Mucosa of stomach (tissue), 1 donor: Measurements from ENCODE around the gene NUP155.
"Not testable (repeated sequence)": the region's sequence is repeated elsewhere in the genome, so short reads cannot be mapped to it uniquely, and the experiment has no call there.

Experiments
- H3K27me3 ChIP-seq: one replicate; pipeline ENCODE4 v1.7.0; 2013; ENCODE audit warnings: mild to moderate bottlenecking, low read length; ENCODE audit not compliant: control insufficient read depth, insufficient read depth
- H3K36me3 ChIP-seq: one replicate; pipeline ENCODE4 v1.7.0; 2013; ENCODE audit warnings: low read length; ENCODE audit not compliant: control insufficient read depth, insufficient read depth
- H3K4me1 ChIP-seq: one replicate; pipeline ENCODE4 v1.7.0; 2013; ENCODE audit warnings: mild to moderate bottlenecking, low read length; ENCODE audit not compliant: control insufficient read depth, insufficient read depth
- H3K4me3 ChIP-seq: one replicate; pipeline ENCODE4 v1.7.0; 2013; ENCODE audit warnings: low read length
- H3K9ac ChIP-seq: one replicate; pipeline ENCODE4 v1.7.0; 2013; ENCODE audit warnings: mild to moderate bottlenecking, low read length, moderate library complexity
- H3K9me3 ChIP-seq: one replicate; pipeline ENCODE4 v1.7.0; 2013; ENCODE audit warnings: mild to moderate bottlenecking, low read length, moderate library complexity; ENCODE audit not compliant: control insufficient read depth
- donor health status: Pancreatic carcinoma.

The NUP155 gene

DNA sequence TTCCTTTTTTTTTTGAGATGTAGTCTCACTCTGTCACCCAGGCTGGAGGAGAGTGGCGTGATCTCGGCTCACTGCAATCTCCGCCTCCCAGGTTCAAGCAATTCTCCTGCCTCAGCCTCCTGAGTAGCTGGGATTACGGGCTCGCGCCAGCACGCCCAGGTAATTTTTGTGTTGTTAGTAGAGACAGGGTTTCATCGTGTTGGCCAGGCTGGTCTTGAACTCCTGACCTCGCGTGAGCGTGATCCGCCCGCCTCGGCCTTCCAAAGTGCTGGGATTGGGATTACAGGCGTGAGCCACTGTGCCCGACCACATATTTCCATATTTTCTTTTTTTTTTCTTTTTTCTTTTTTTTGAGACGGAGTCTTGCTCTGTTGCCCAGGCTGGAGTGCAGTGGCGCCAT lies 28.2 kb downstream of the NUP155 start:
- not testable (repeated sequence) for H3K4me1 ChIP-seq, H3K9me3 ChIP-seq, H3K9ac ChIP-seq, H3K27me3 ChIP-seq, H3K36me3 ChIP-seq, H3K4me3 ChIP-seq

DNA sequence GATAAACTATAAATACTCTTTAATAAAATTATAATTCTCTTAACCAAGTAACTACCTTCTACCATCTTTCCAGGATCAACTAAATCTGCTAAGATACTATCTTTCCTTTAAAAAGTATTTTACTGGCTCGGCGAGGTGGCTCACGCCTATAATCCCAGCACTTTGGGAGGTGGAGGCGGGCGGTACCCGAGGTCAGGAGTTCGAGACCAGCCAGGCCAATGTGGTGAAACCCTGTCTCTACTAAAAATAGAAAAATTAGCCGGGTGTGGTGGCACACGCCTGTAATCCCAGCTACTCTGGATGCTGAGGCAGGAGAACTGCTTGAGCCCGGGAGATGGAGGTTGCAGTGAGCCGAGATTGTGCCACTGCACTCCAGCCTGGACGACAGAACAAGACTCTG lies 36.2 kb downstream of the NUP155 start:
- H3K36me3 ChIP-seq, H3K9me3 ChIP-seq: not testable (repeated sequence)

DNA sequence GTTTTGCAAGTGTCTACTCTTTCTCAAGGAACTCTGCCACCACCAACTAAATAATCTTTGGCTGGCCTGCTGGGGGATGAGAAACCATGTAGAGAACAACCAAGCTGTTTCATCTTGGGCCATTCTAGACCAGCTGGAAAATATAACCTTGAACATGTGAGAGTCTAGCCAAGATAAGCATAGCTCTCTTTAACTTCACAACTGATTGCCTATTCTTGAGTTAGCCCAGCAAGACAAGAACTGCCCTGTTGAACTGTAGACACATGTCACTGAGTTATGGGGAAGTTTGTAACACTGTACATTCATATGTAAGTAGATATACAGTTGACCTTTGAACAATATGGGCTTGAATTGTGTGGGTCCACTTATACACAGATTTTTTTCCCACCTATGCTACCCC lies 44.4 kb downstream of the NUP155 start:
- no peaks in the 10 kb centered on the region for H3K4me1 ChIP-seq
- H3K36me3 ChIP-seq: no peaks in the 10 kb centered on the region
- no peaks in the 10 kb centered on the region for H3K27me3 ChIP-seq
- H3K9ac ChIP-seq: no peak overlapping the region
- no peaks in the 10 kb centered on the region for H3K9me3 ChIP-seq
- no peak overlapping the region for H3K4me3 ChIP-seq

More for the DNA sequence above, 36.2 kb downstream of the NUP155 start:
- H3K9ac ChIP-seq, H3K4me3 ChIP-seq, H3K4me1 ChIP-seq, H3K27me3 ChIP-seq: not testable (repeated sequence)

DNA sequence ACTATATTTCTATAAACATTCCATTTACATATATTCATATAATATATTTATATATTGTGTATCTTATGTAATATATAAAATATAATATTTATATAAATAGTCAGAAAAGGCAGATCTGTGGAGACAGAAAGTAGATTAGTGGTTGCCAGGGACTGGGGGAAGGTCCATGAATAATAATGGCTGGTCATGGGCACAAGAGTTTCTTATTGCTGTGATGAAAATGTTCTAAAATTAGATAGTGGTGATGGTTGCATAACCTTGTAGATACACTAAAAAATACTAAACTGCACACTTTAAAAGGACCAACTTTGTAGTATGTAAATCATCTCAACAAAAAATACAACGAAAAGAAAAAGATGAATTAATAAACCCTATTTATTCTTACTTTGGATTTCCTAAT lies 47.3 kb downstream of the NUP155 start:
- H3K9ac ChIP-seq: no peak overlapping the region
- H3K36me3 ChIP-seq: no peaks in the 10 kb centered on the region
- H3K4me1 ChIP-seq: no peaks in the 10 kb centered on the region
- no peak overlapping the region for H3K4me3 ChIP-seq
- no peaks in the 10 kb centered on the region for H3K27me3 ChIP-seq
- H3K9me3 ChIP-seq: no peaks in the 10 kb centered on the region

DNA sequence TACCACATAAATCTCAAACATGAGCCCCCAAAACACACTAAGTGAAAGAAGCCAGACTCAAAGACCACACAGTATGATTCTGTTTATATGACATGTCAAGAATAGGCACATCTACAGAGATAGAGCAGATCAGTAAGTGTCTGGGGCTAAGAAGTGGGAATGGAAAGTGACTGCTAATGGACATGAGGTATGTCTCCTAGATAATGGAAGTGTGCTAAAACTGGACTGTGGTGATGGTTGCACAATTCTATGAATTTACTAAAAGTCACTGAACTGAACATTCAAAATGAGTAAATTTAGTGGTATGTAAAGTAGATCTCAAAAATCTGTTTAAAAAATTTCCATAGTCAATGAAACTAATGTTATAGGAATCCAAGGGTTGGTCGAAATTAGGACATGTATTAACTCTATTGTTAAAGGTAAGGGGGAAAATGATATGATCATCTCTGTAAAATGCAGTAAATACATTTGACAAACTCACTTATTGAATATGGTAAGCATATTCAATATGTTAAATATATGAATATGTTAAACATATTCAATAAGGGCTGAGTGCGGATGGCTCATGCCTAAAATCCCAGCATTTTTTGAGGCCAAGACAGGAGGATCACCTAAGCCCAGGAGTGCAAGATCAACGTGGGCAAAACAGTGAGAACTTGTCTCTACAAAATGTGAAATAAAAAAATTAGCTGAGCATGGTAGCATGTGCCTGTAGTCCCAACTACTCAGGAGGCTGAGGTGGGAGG lies 51.7 kb downstream of the NUP155 start:
- H3K36me3 ChIP-seq: no peaks in the 10 kb centered on the region
- H3K27me3 ChIP-seq: no peaks in the 10 kb centered on the region
- no peaks in the 10 kb centered on the region for H3K9me3 ChIP-seq
- H3K9ac ChIP-seq: no peak overlapping the region
- H3K4me1 ChIP-seq: no peaks in the 10 kb centered on the region
- no peak overlapping the region for H3K4me3 ChIP-seq

DNA sequence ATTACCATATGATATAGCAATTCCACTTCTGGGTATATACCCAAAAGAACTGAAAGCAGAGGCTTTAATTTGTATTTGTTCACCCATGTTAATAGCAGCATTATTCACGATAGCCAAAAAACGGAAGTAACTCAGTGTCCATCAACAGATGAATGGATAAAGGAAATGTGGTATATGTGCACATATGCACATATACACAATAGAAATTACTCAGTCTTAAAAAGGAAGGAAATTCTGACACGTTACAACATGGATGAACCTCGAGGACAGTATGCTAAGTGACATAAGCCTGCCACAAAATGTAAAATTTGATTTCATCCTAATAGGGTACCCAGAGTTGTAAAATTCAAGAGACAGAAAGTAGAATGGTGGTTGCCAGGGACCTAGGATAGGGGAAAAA lies 54.9 kb downstream of the NUP155 start:
- Histone ChIP-seq H3K4me1 (no peaks in the 10 kb centered on the region), H3K27me3 (no peaks in the 10 kb centered on the region), H3K9me3 (no peaks in the 10 kb centered on the region), H3K9ac (no peak overlapping the region), H3K4me3 (no peak overlapping the region), H3K36me3 (no peaks in the 10 kb centered on the region)

DNA sequence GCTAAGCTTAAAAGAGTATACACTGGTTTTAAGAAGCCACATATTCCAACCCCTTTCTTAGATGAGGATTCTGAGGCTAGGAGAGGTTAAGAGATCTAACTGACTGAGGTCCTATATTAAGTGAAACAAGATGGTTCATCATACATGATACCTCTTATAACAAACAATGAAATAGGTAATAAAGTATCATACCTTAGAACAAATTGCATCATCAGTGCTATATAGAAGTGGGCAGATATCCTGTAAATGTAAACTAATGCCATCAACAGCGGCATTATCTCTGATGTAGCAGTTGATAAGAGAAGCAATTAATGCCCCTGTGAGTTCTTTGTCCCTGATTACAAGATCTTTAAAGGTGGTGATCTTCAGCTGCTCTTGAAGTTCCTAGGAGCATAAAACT lies 60.5 kb downstream of the NUP155 start:
- no peaks in the 10 kb centered on the region for H3K4me1 ChIP-seq
- H3K9me3 ChIP-seq: no peaks in the 10 kb centered on the region
- H3K36me3 ChIP-seq: no peaks in the 10 kb centered on the region
- H3K27me3 ChIP-seq: no peaks in the 10 kb centered on the region
- H3K9ac ChIP-seq: no peak overlapping the region
- no peak overlapping the region for H3K4me3 ChIP-seq

DNA sequence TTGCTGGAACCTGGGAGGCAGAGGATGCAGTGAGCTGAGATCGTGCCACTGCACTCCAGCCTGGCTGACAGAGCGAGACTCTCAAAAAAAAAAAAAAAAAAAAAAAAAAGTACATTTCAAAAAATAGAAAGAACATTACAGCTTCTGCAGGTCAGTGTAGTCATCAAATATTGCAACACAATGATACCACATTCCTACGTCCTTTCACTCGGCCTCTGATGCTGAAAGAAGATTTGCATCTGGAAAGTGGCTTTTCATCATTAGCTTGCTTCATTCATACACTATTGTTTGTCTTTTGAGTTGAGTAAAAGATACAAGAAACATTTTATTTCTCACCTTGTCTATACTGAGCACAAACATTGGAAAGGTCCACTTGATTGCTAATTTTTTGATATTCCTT lies 62.1 kb downstream of the NUP155 start:
- H3K4me1 ChIP-seq: no peaks in the 10 kb centered on the region
- H3K4me3 ChIP-seq: no peak overlapping the region
- H3K36me3 ChIP-seq: no peaks in the 10 kb centered on the region
- H3K27me3 ChIP-seq: no peaks in the 10 kb centered on the region
- H3K9me3 ChIP-seq: no peaks in the 10 kb centered on the region
- no peak overlapping the region for H3K9ac ChIP-seq

DNA sequence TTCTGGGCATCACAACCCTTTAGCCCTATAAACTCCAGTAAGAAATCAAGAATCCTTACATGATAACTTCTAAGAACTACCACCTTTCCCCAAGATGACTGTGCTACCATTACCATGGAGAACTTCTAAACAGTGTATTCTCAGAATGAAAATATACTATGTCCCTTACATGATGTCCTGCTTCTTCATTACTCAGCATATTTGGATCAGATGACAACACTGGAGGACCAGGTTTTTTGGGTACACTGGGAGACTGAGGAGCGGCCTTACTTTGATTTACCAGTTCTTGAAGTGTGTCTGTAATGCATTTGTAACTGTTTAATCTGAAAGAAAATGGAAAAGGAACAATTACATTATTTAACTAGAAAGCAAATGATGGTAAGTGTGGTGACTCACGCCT lies 66.0 kb downstream of the NUP155 start:
- no peak overlapping the region for H3K4me3 ChIP-seq
- H3K9ac ChIP-seq: no peak overlapping the region
- H3K36me3 ChIP-seq: peaks cover 3% of the 10 kb centered on the region
- H3K27me3 ChIP-seq: no peaks in the 10 kb centered on the region
- H3K4me1 ChIP-seq: no peaks in the 10 kb centered on the region
- no peaks in the 10 kb centered on the region for H3K9me3 ChIP-seq

DNA sequence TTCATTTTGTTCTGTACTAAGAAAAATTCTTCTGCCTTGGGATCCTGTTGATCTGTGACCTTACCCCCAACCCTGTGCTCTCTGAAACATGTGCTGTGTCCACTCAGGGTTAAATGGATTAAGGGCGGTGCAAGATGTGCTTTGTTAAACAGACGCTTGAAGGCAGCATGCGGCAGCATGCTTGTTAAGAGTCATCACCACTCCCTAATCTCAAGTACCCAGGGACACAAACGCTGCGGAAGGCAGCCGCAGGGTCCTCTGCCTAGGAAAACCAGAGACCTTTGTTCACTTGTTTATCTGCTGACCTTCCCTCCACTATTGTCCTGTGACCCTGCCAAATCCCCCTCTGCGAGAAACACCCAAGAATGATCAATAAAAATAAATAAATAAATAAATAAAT lies 74.6 kb downstream of the NUP155 start:
- H3K4me3 ChIP-seq, H3K4me1 ChIP-seq, H3K36me3 ChIP-seq, H3K27me3 ChIP-seq, H3K9me3 ChIP-seq, H3K9ac ChIP-seq: not testable (repeated sequence)

DNA sequence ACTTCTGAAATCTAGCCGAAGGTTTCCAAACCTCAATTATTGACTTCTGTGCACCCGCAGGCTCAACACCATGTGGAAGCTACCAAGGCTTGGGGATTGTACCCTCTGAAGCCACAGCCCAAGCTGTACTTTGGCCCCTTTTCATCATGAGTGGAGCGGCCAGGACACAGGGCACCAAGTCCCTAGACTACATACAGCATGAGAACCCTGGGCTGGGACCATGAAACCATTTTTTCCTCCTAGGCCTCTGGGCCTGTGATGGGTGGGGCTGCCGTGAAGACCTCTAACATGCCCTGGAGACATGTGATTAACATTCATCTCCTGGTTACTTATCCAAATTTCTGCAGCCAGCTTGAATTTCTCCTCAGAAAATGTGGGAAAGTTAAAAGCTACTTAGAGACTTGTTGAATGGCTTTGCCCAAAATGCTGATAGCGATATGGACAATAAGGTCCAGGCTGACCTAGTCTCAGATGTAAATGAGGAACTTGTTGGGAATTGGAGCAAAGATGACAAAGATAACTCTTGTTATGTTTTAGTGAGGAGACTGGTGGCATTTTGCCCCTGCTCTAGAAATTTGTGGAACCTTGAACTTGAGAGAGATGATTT lies 87.6 kb downstream of the NUP155 start:
- H3K4me3 ChIP-seq: no peak overlapping the region
- H3K9ac ChIP-seq: no peak overlapping the region
- H3K27me3 ChIP-seq: no peaks in the 10 kb centered on the region
- no peaks in the 10 kb centered on the region for H3K36me3 ChIP-seq
- H3K4me1 ChIP-seq: no peaks in the 10 kb centered on the region
- H3K9me3 ChIP-seq: no peaks in the 10 kb centered on the region

DNA sequence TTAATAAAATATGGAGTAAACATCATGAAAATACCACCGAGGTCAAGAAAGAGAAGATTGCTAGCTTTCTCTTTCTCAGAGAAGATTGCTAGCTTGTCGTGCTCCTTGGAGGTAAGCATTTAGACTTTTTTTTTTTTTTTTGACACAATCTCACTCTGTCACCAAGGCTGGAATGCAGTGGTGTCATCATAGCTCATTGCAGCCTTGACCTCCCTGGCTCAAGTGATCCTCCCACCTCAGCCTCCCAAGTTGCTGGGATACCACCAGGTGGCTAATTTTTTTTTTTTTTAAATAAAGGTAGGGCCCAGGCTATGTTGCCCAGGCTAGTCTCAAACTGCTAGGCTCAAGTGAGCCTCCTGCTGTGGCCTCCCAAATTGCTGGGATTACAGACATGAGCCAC lies 95.4 kb downstream of the NUP155 start:
- Histone ChIP-seq H3K36me3 (no peaks in the 10 kb centered on the region), H3K27me3 (no peaks in the 10 kb centered on the region), H3K4me3 (no peak overlapping the region), H3K9ac (no peak overlapping the region), H3K9me3 (no peaks in the 10 kb centered on the region), H3K4me1 (no peaks in the 10 kb centered on the region)

DNA sequence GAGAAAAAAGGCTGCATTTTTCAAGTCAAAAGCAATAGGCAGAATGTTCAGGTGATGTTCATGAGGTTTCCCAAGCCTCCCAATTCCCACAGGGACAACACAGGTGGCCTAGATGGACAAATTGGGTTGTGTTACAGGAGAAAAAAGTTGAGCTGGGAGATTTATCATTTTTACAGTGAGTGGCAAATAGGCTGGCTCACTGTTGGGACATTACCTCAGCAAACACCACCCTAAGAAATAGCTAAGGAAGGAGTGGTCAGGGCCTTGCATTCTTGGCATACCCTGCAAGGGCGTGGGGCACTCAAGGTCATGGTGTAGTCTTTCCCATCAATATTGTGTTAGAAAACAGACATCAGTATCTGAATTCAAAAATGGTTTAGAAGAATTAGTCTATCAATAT lies 98.4 kb downstream of the NUP155 start:
- Histone ChIP-seq H3K9ac (no peak overlapping the region), H3K4me1 (no peaks in the 10 kb centered on the region), H3K27me3 (no peaks in the 10 kb centered on the region), H3K36me3 (no peaks in the 10 kb centered on the region), H3K4me3 (no peak overlapping the region), H3K9me3 (no peaks in the 10 kb centered on the region)
